PC-3 (cell line): ENCODE results near the gene ZNF816.

Source experiments
- EZH2 ChIP-seq: fragments of 300-600 bp; sonication (generic); IDR thresholded peaks from one replicate; pipeline ENCODE4 v1.6.1; 2017; ENCODE audit warnings: antibody characterized with exemption, mild to moderate bottlenecking, low read length; ENCODE audit not compliant: unreplicated experiment
- EZH2phosphoT487 ChIP-seq: fragments of 300-600 bp; sonication (generic); IDR thresholded peaks from 2 replicates; pipeline ENCODE4 v1.6.1; 2018; ENCODE audit warnings: mild to moderate bottlenecking, antibody characterized with exemption, low read length, borderline replicate concordance
- TF ChIP-seq, protein P1 (sequence below): fragments of 300-600 bp; sonication (generic); conservative IDR thresholded peaks from 2 replicates; pipeline ENCODE4 v1.5.1; 2017; ENCODE audit warnings: antibody characterized with exemption, low read depth, mild to moderate bottlenecking, low read length

DNA sequence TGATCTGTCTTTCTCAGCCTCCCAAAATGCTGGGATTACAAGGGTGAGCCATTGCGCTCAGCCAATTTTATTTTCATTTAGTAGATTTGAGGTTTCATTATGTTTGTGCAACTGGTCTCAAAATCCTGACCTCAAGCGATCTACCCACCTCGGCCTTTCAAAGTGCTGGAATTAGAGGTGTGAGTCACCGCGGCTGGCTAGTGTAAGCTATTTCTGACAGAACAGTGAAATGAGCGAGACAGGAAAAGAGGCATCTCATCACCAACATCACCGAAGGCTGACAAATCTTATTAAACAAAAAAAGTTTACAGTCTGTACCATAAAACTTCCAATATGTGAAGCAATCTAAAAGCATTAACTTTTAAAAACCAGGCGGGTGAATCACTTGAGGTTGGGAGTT lies 27.2 kb downstream of the ZNF816 start:
- TF ChIP-seq, protein P1, sequence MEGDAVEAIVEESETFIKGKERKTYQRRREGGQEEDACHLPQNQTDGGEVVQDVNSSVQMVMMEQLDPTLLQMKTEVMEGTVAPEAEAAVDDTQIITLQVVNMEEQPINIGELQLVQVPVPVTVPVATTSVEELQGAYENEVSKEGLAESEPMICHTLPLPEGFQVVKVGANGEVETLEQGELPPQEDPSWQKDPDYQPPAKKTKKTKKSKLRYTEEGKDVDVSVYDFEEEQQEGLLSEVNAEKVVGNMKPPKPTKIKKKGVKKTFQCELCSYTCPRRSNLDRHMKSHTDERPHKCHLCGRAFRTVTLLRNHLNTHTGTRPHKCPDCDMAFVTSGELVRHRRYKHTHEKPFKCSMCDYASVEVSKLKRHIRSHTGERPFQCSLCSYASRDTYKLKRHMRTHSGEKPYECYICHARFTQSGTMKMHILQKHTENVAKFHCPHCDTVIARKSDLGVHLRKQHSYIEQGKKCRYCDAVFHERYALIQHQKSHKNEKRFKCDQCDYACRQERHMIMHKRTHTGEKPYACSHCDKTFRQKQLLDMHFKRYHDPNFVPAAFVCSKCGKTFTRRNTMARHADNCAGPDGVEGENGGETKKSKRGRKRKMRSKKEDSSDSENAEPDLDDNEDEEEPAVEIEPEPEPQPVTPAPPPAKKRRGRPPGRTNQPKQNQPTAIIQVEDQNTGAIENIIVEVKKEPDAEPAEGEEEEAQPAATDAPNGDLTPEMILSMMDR: no peak
- TF ChIP-seq EZH2: no peak
- TF ChIP-seq EZH2phosphoT487: no peak
